Hepatocyte (in vitro differentiated cells): ENCODE results near the gene CUBN.

Experiments
- EZH2 ChIP-seq: fragments of 200-600 bp; sonication (generic); IDR thresholded peaks from 2 replicates; pipeline ENCODE4 v1.6.1; 2016; ENCODE audit warnings: antibody characterized with exemption, mild to moderate bottlenecking, borderline replicate concordance
- TF ChIP-seq, protein P1 (sequence below): fragments of 200-600 bp; sonication (generic); IDR thresholded peaks from 2 replicates; pipeline ENCODE4 v1.5.1; 2016; ENCODE audit warnings: antibody characterized with exemption, mild to moderate bottlenecking; ENCODE audit not compliant: poor library complexity

DNA sequence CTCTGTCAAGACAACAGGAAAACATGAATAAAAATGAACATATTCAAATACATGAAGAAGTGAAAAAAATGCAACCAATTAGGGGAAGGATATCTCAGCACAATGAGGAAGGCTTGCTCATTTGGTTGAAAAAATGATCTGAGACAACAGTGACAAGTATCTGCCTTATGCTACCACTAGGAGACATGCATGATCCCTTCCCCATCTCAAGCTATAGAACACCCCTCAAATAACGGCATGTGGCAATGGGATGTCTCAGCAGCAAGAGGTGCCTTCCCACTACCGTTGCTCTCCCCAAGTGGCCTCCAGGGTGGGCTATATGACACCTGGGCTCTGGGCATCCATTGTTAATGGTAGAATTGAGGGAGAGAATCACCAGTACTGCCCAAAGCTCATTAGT is 214.3 kb downstream of the CUBN start:
- TF ChIP-seq, protein P1, sequence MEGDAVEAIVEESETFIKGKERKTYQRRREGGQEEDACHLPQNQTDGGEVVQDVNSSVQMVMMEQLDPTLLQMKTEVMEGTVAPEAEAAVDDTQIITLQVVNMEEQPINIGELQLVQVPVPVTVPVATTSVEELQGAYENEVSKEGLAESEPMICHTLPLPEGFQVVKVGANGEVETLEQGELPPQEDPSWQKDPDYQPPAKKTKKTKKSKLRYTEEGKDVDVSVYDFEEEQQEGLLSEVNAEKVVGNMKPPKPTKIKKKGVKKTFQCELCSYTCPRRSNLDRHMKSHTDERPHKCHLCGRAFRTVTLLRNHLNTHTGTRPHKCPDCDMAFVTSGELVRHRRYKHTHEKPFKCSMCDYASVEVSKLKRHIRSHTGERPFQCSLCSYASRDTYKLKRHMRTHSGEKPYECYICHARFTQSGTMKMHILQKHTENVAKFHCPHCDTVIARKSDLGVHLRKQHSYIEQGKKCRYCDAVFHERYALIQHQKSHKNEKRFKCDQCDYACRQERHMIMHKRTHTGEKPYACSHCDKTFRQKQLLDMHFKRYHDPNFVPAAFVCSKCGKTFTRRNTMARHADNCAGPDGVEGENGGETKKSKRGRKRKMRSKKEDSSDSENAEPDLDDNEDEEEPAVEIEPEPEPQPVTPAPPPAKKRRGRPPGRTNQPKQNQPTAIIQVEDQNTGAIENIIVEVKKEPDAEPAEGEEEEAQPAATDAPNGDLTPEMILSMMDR, result no peak
- TF ChIP-seq EZH2, result no peak
